Endothelial cell of umbilical vein (primary cell): Measurements from ENCODE around the gene EPS15. TPM values are rescaled to one million over a fixed set of nuclear protein-coding genes. Genes with fewer than 3 reads are reported as not detected.

ENCODE experiments used
- BruUV-seq: library from RNA; stranded (reverse); fragments of 400-500 nt; replicated peaks from 2 replicates; lab custom pipeline; 2021; lab: Mats Ljungman, UMichigan
- CTCF ChIA-PET: fragments of 300-600, 350-600 bp; sonication (Branson Sonifier 250); formaldehyde crosslinking; loops from one replicate; lab custom pipeline; 2021; ENCODE audit warnings: antibody characterized with exemption, inconsistent platforms; lab: Charles Lee
- POLR2A ChIA-PET: fragments of 300-600, 350-600 bp; sonication (Branson Sonifier 250); formaldehyde crosslinking; loops from one replicate; lab custom pipeline; 2021; ENCODE audit warnings: antibody characterized with exemption, inconsistent platforms; lab: Charles Lee
- DNase-seq: peaks from one replicate; pipeline ENCODE4 v3.0.0-alpha.2; 2011; ENCODE audit warnings: low read depth, low spot score
- FAIRE-seq: peaks from 2 replicates; lab custom pipeline; 2011; peaks lifted over from hg19 to GRCh38; lab: Jason Lieb, UNC
- H2AFZ ChIP-seq: 2 replicates; pipeline ENCODE4 v1.6.0; 2012; ENCODE audit warnings: low read depth, low read length, control low read depth, inconsistent platforms
- H3K27ac ChIP-seq: 2 replicates; pipeline ENCODE4 v1.5.1; 2011; ENCODE audit warnings: low read depth, mild to moderate bottlenecking, control low read depth, low read length, moderate library complexity; ENCODE audit not compliant: insufficient read depth
- H3K27me3 ChIP-seq, 2 experiments: 2 replicates each; pipeline versions ENCODE4 v1.6.0 to v1.6.1; 2011; ENCODE audit warnings: low read length in 2 of 2, mixed read lengths in 1 of 2; ENCODE audit not compliant: control insufficient read depth in 2 of 2, insufficient read depth in 2 of 2
- H3K36me3 ChIP-seq, 2 experiments: 2 replicates in 1 of 2; 3 replicates in 1 of 2; pipeline ENCODE4 v1.5.1; 2011; ENCODE audit warnings: low read length in 2 of 2, mild to moderate bottlenecking in 1 of 2, moderate library complexity in 1 of 2; ENCODE audit not compliant: control insufficient read depth in 2 of 2, insufficient read depth in 2 of 2; ENCODE audit errors: extremely low read depth in 1 of 2
- H3K4me1 ChIP-seq: 3 replicates; pipeline ENCODE4 v1.5.1; 2011; ENCODE audit warnings: mild to moderate bottlenecking, low read length; ENCODE audit not compliant: control insufficient read depth, insufficient read depth; ENCODE audit errors: extremely low read depth
- H3K4me2 ChIP-seq: 2 replicates; pipeline ENCODE4 v1.6.1; 2011; ENCODE audit warnings: low read length, control low read depth, mixed read lengths; ENCODE audit not compliant: insufficient read depth
- H3K4me3 ChIP-seq, 3 experiments: fragments of 200-600 bp in 1 of 3; sonication (generic), shearing (Covaris generic) in 1 of 3; replicated peaks in 1 of 3; 2 replicates each; pipeline ENCODE4 v1.5.1; 2011 to 2016; ENCODE audit warnings: control low read depth in 3 of 3, low read length in 3 of 3, mild to moderate bottlenecking in 2 of 3, inconsistent platforms in 1 of 3, low read depth in 1 of 3, moderate library complexity in 1 of 3; ENCODE audit not compliant: insufficient read depth in 1 of 3
- H3K79me2 ChIP-seq: 2 replicates; pipeline ENCODE4 v1.6.0; 2012; ENCODE audit warnings: low read length, inconsistent platforms; ENCODE audit not compliant: control insufficient read depth, insufficient read depth
- H3K9ac ChIP-seq: replicated peaks from 2 replicates; pipeline ENCODE3; 2011; ENCODE audit warnings: low read length, control low read depth; ENCODE audit not compliant: insufficient read depth; ENCODE audit errors: extremely low read depth
- H3K9me1 ChIP-seq: replicated peaks from 3 replicates; pipeline ENCODE4 v1.6.0; 2011; ENCODE audit warnings: mild to moderate bottlenecking, low read length; ENCODE audit not compliant: control insufficient read depth, insufficient read depth; ENCODE audit errors: extremely low read depth
- H3K9me3 ChIP-seq: replicated peaks from 2 replicates; pipeline ENCODE4 v1.5.1; 2012; ENCODE audit warnings: low read length, inconsistent platforms; ENCODE audit not compliant: control insufficient read depth, insufficient read depth
- H4K20me1 ChIP-seq: replicated peaks from 2 replicates; pipeline ENCODE3; 2011; ENCODE audit warnings: mild to moderate bottlenecking, low read length; ENCODE audit not compliant: control insufficient read depth, insufficient read depth; ENCODE audit errors: extremely low read depth
- CTCF ChIP-seq, 2 donors: IDR thresholded peaks; 1 replicate in 1 of 2; 2 replicates in 1 of 2; pipeline ENCODE4 v1.5.1; 2011; ENCODE audit warnings: low read length in 2 of 2, mild to moderate bottlenecking in 2 of 2, moderate library complexity in 2 of 2, control low read depth in 1 of 2, inconsistent platforms in 1 of 2, low read depth in 1 of 2; ENCODE audit not compliant: insufficient read depth in 1 of 2; ENCODE audit errors: extremely low read depth in 1 of 2
- EZH2 ChIP-seq: IDR thresholded peaks from 2 replicates; pipeline ENCODE4 v1.6.1; 2012; ENCODE audit warnings: borderline replicate concordance, low read depth, mild to moderate bottlenecking, moderate library complexity, low read length, inconsistent platforms; ENCODE audit not compliant: severe bottlenecking
- FOS ChIP-seq: IDR thresholded peaks from 2 replicates; pipeline ENCODE4 v1.6.1; 2011; ENCODE audit warnings: mild to moderate bottlenecking, low read length, moderate library complexity, borderline replicate concordance; ENCODE audit not compliant: insufficient read depth
- GATA2 ChIP-seq: IDR thresholded peaks from 2 replicates; pipeline ENCODE4 v1.7.0; 2011; ENCODE audit warnings: low read depth, mild to moderate bottlenecking, moderate library complexity, mixed read lengths, low read length; ENCODE audit not compliant: insufficient read length, insufficient read depth
- JUN ChIP-seq: IDR thresholded peaks from 2 replicates; pipeline ENCODE4 v1.6.1; 2011; ENCODE audit warnings: borderline replicate concordance, low read depth; ENCODE audit not compliant: insufficient read length, insufficient read depth
- MYC ChIP-seq: IDR thresholded peaks from one replicate; pipeline ENCODE4 v1.6.1; 2011; ENCODE audit warnings: mild to moderate bottlenecking, low read depth, low read length
- POLR2A ChIP-seq: IDR thresholded peaks from 2 replicates; pipeline ENCODE4 v1.6.1; 2012; ENCODE audit warnings: low read depth, mild to moderate bottlenecking, control low read depth, low read length
- POLR2AphosphoS5 ChIP-seq: IDR thresholded peaks from 2 replicates; pipeline ENCODE4 v1.6.1; 2012; ENCODE audit warnings: low read depth, mild to moderate bottlenecking, control low read depth, low read length, moderate library complexity; ENCODE audit not compliant: insufficient read depth
- dilution Hi-C: fragments of 300-500 bp; cut with MboI; formaldehyde crosslinking; loops from one replicate; pipeline ENCODE4 v1.15.0; 2019; ENCODE audit warnings: low sequenced_read_pairs; ENCODE audit not compliant: extremely low pct_ligation_motif_present
- intact Hi-C: fragments of 100-400 bp; cut with micrococcal nuclease; formaldehyde crosslinking; loops from one replicate; pipeline ENCODE4 v1.10.0; 2022
- polyA plus RNA-seq, 4 experiments: library from polyadenylated mRNA; depleted of rRNA in 3 of 4; stranded (reverse) in 3 of 4; unstranded in 1 of 4; fragments of >200 nt; gene quantifications; 2 replicates each; pipeline versions ENCODE4 v1.2.1 to v1.2.3, GENCODE V29; 2011 to 2012; ENCODE audit warnings: missing spikeins in 1 of 4
- total RNA-seq: library from RNA; stranded (reverse); gene quantifications from 2 replicates; pipeline ENCODE4 v1.2.3, GENCODE V29; 2021
- TF ChIP-seq, protein P1 (sequence below): IDR thresholded peaks from 2 replicates; pipeline ENCODE4 v1.6.1; 2011; ENCODE audit not compliant: insufficient read depth, insufficient read length

The EPS15 gene
- total and polyA plus RNA-seq, 2 donors (not counting 3 experiments of a cell fraction or from before 2014, with no cell fraction given) = 15.4 to 44.8 TPM

DNA sequence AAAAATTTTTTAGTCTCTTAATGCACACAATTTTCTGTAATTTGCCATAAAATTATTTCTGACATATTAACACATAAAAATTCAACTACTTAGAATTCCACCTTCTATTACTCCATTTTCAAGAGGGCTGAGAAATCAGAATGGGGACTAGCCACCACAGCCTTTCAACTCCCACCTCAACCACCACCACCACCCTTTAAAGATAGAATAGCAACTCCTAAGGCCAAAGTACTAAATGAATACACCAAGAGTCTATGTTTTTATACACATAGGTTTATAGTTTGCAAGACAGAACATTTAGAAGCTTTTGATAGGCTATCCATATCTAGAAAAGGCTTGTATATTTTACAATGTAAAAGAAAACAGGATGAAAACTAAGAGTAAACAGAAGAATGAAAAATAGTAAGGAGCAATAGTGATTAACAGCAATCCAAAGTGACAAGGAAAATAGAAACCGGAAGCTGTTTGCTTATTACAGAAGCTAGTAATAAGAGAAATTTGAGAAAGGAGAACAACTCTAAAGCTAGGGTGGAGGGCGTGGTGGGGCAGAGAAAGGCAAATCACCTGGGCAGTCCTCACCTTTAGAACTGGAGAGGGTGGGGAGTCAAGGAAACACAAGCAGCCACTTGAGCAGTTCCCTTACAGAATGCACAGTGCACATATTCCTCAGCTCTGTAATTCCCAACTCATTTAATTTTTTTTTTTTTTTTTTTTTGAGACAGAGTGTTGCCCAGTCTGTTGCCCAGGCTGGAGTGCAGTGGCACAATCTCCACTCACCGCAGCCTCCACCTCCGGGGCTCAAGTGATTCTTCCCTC lies 27.7 kb downstream of the EPS15 start:
- Histone ChIP-seq H3K27me3 (no peaks in the 10 kb centered on the region), H4K20me1 (peaks cover 2% of the 10 kb centered on the region), H3K9ac (no peak overlapping the region), H3K9me3 (no peaks in the 10 kb centered on the region), H3K79me2 (peaks cover 70% of the 10 kb centered on the region), H3K4me3 (no peak overlapping the region), H3K4me2 (no peak overlapping the region), H3K9me1 (no peaks in the 10 kb centered on the region), H3K36me3 (no peaks in the 10 kb centered on the region), H2AFZ (no peak overlapping the region), H3K4me1 (peaks cover 4% of the 10 kb centered on the region), H3K27ac (no peak overlapping the region)
- dilution Hi-C loops = no loop called here
- no TSS peak for BruUV-seq
- intact Hi-C loops = no loop called here
- FAIRE-seq = no peak
- CTCF ChIA-PET = interaction anchor here (0.6 kb wide), 1 partner anchor 66 kb away, joined by 3 read pairs; no protein-coding TSS in a partner anchor
- TF ChIP-seq, protein P1, sequence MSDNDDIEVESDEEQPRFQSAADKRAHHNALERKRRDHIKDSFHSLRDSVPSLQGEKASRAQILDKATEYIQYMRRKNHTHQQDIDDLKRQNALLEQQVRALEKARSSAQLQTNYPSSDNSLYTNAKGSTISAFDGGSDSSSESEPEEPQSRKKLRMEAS = no peak
- TF ChIP-seq JUN (no peak), MYC (no peak), CTCF (IDR thresholded peaks at IDR 0.05; ENCODE audit: extremely low read depth in 1 of 2, insufficient read depth in 1 of 2, low read depth in 1 of 2, low read length in 2 of 2) (no peak), EZH2 (no peak), POLR2AphosphoS5 (no peak), POLR2A (no peak), FOS (no peak), GATA2 (no peak)
- POLR2A ChIA-PET = no interaction called here
- DNase-seq = no peak
